Neutrophil (primary cell): ENCODE data around the gene CCT6A.
"Not testable (repeated sequence)": the region's sequence is repeated elsewhere in the genome, so short reads cannot be mapped to it uniquely, and the experiment has no call there.

ENCODE experiments used
- H3K27ac ChIP-seq: fragments of 200-600 bp; sonication (generic); 2 replicates; pipeline ENCODE4 v1.5.1; 2016; ENCODE audit warnings: mild to moderate bottlenecking, moderate library complexity
- H3K27me3 ChIP-seq: fragments of 200-600 bp; sonication (generic); 2 replicates; pipeline ENCODE4 v1.6.0; 2016; ENCODE audit warnings: mild to moderate bottlenecking
- H3K36me3 ChIP-seq: fragments of 200-600 bp; sonication (generic); 2 replicates; pipeline ENCODE4 v1.5.1; 2017
- H3K4me1 ChIP-seq, 2 experiments: fragments of 200-600 bp in 1 of 2; sonication (generic) in 1 of 2; 1 replicate in 1 of 2; 2 replicates in 1 of 2; pipeline versions ENCODE4 v1.5.1 to v1.6.1; 2013 to 2016; ENCODE audit warnings: low read depth in 1 of 2, low read length in 1 of 2, mild to moderate bottlenecking in 1 of 2, moderate library complexity in 1 of 2; ENCODE audit not compliant: control insufficient read depth in 1 of 2, insufficient read depth in 1 of 2
- H3K4me3 ChIP-seq, 2 experiments: fragments of 200-600 bp in 1 of 2; sonication (generic) in 1 of 2; 1 replicate in 1 of 2; 2 replicates in 1 of 2; pipeline ENCODE4 v1.5.1; 2013 to 2016; ENCODE audit warnings: low read depth in 1 of 2, low read length in 1 of 2, mild to moderate bottlenecking in 1 of 2, moderate library complexity in 1 of 2
- H3K9me3 ChIP-seq: fragments of 200-600 bp; sonication (generic); 2 replicates; pipeline ENCODE4 v1.5.1; 2016
- TF ChIP-seq, protein P1 (sequence below): fragments of 200-600 bp; sonication (generic); IDR thresholded peaks from 2 replicates; pipeline ENCODE4 v1.5.1; 2016; ENCODE audit warnings: antibody characterized with exemption

CCT6A gene

DNA sequence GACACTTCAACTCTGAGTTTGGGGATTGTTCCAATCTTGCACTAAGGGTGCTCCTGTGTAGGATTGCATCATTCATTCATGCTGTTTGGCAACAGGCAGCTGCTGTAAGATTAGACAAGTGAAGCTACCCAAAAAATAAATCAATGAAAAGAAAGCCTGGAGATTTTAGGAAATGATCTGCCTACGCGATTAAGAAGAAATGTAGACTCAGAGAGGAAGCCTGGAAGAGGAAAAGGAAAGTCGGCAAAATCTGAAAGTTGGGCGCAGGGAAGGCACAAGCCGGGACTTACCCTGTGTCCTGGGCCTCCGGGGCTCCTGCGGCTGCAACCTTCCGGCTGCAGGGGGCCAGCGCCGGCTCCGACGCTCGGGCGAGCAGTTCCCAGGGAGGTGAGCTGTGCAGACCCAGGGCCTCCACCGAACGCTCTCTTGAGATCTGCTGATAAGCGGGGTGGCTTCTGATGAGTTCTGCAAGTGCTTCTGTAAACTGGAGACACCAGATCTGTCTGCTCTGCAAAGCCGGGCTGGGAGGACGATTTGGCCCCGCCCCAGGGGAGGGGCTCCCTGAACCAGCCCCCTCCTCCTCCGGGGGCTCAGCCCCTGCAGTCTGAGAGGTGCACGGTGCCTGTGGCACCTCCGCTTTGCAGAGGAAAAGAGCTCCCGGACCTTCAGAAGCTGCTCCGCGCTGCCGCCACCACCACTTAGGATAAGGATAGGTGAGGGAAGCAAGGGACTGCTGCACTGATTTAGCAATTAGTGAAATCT is 17.7 kb upstream of the CCT6A start:
- Histone ChIP-seq H3K27ac (peak overlapping the region; percentile 61), H3K27me3 (no peaks in the 10 kb centered on the region), H3K9me3 (no peaks in the 10 kb centered on the region), H3K4me1 (peaks cover 11 to 15% of the 10 kb centered on the region in 2 experiments), H3K4me3 (peak overlapping the region; percentile 86 to 96), H3K36me3 (no peaks in the 10 kb centered on the region)
- TF ChIP-seq, protein P1, sequence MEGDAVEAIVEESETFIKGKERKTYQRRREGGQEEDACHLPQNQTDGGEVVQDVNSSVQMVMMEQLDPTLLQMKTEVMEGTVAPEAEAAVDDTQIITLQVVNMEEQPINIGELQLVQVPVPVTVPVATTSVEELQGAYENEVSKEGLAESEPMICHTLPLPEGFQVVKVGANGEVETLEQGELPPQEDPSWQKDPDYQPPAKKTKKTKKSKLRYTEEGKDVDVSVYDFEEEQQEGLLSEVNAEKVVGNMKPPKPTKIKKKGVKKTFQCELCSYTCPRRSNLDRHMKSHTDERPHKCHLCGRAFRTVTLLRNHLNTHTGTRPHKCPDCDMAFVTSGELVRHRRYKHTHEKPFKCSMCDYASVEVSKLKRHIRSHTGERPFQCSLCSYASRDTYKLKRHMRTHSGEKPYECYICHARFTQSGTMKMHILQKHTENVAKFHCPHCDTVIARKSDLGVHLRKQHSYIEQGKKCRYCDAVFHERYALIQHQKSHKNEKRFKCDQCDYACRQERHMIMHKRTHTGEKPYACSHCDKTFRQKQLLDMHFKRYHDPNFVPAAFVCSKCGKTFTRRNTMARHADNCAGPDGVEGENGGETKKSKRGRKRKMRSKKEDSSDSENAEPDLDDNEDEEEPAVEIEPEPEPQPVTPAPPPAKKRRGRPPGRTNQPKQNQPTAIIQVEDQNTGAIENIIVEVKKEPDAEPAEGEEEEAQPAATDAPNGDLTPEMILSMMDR, result no peak

DNA sequence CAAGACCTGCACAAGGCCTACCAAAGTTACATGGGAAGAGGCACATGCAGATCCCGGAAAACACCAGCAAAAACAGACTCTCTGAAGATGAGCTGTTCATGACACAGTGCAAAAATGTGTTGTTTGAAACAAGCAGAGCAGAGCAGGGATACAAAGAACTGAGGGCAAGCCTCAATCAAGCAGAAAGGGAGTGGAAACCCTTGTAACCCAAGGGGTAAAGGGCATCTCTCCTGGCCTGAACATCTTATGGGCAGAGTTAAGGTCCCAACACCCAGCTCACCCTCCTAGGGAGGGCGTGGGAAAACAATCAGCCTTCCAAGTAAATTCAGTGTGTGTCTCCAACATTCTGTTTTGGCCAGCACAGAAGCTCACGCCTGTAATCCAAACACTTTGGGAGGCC is 10.8 kb upstream of the CCT6A start:
- no peak overlapping the region for H3K27ac ChIP-seq
- no peak overlapping the region for H3K4me3 ChIP-seq
- H3K4me1 ChIP-seq, result peaks cover 3 to 4% of the 10 kb centered on the region in 2 experiments
- TF ChIP-seq, protein P1, result no peak
- no peaks in the 10 kb centered on the region for H3K9me3 ChIP-seq
- H3K27me3 ChIP-seq, result no peaks in the 10 kb centered on the region
- no peaks in the 10 kb centered on the region for H3K36me3 ChIP-seq

DNA sequence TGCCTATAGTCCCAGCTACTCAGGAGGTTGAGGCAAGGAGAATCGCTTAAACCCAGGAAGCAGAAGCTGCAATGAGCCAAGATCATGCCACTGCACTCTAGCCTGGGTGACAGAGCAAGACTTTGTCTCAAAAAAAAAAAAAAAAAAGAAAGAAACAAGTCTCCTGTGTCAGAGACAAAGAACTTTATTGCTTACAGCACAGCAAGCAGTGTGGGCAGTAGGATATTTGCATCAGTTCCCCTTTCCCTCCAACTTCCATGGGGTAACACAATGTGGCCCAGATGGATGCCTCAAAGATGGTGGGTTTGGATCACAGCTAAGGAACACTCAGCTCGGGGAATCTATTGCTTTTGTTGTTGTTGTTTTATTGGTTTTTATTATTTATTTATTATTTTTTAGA is 5.8 kb upstream of the CCT6A start:
- not testable (repeated sequence) for H3K27ac ChIP-seq, H3K36me3 ChIP-seq, H3K4me3 ChIP-seq, H3K9me3 ChIP-seq, H3K4me1 ChIP-seq, H3K27me3 ChIP-seq

DNA sequence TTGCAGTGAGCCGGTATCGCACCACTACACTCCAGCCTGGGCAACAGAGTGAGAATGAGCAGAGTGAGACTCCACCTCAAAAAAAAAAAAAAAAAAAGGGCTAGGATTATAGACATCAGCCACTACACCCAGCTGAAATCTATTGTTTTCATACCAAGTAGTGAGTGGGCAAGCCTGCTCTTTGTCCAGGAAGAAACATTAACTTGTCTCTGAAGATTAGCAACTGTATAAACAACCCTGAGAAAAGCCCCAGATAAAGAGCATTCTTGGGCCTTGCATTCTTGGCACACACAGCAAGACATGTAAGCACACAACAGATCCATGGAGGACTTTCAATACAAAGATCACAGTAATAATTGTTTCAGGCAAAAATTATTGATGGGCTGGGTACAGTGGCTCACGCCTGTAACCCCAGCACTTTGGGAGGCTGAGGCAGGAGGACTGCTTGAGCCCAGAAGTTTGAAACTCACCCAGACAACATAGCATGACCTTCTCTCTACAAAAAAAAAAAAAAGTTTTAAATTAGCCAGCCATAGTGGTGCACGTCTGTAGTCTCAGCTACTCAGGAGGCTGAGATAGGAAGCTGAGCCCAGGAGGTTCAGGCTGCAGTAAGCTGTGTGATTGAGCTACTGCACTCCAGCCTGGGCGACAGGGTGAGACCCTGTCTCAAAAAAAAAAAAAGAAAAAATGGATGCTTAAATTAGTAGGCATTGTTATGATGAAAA is 4.7 kb upstream of the CCT6A start:
- H3K36me3 ChIP-seq, result no peaks in the 10 kb centered on the region
- H3K9me3 ChIP-seq, result no peaks in the 10 kb centered on the region
- TF ChIP-seq, protein P1, result no peak
- peaks cover 9 to 10% of the 10 kb centered on the region in 2 experiments for H3K4me1 ChIP-seq
- H3K27ac ChIP-seq, result no peak overlapping the region
- no peak overlapping the region for H3K4me3 ChIP-seq
- no peaks in the 10 kb centered on the region for H3K27me3 ChIP-seq

DNA sequence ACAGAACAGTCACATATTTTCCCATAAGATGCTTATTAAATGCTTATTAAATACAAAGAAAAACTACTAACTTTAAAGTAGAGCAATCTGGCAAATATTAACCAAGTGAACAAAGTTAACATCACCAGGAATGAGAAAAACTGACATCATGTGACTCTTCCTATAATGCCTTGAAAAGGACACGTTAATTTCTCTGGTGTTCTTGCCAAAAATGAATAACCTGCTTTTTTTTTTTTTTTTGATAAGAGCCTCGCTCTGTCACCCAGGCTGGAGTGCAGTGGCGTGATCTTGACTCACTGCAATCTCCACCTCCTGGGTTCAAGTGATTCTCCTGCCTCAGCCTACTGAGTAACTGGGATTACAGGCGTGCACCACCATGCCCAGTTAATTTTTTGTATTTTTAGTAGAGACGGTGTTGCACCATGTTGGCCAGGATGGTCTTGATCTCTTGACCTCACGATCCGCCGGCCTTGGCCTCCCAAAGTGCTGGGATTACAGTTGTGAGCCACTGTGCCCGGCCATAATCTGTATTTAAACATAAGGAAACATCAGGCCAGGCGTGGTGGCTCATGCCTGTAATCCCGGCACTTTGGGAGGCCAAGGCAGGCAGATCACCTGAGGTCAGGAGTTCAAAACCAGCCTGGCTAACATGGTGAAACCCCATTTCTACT is 4.0 kb upstream of the CCT6A start:
- not testable (repeated sequence) for H3K36me3 ChIP-seq, H3K9me3 ChIP-seq, H3K4me3 ChIP-seq, H3K27me3 ChIP-seq, H3K27ac ChIP-seq
- H3K4me1 ChIP-seq, result peaks cover 15 to 16% of the 10 kb centered on the region in 2 experiments

DNA sequence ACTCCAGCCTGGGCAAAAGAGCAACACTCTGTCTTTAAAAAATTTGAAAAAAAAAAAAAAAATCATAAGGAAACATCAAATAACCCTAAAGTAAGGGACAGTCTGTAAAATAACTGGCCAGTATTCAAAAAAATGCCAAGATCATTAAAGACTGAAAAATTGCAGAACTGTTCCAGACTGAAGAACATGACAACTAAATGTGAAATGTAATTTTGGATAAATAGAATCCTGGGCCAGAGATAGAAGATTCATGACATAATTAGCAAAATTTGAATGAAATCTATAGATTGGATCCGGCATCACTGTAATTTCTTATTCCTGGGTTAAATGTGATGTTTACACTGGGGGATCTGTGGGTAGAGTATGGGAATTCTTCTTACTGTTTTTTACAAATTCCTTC is 3.3 kb upstream of the CCT6A start:
- no peaks in the 10 kb centered on the region for H3K27me3 ChIP-seq
- peaks cover 15 to 17% of the 10 kb centered on the region in 2 experiments for H3K4me1 ChIP-seq
- H3K27ac ChIP-seq, result no peak overlapping the region
- no peak overlapping the region for H3K4me3 ChIP-seq
- no peaks in the 10 kb centered on the region for H3K36me3 ChIP-seq
- H3K9me3 ChIP-seq, result no peaks in the 10 kb centered on the region
- TF ChIP-seq, protein P1, result no peak

DNA sequence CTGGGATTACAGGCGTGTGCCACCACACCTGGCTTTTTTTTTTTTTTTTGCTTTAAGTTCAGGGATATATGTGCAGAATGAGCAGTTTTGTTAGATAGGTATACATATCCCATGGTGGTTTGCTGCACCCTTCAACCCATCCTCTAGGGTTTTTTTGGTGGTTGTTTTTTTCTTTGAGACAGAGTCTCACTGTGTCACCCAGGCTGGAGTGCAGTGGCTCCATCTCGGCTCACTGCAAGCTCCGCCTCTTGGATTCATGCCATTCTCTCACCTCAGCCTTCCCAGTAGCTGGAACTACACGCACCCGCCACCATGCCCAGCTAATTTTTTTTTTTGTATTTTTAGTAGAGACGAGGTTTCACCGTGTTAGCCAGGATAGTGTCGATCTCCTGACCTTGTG is 2.8 kb upstream of the CCT6A start:
- peaks cover 15 to 17% of the 10 kb centered on the region in 2 experiments for H3K4me1 ChIP-seq
- H3K27ac ChIP-seq, result not testable (repeated sequence)

More for the DNA sequence above, 2.8 kb upstream of the CCT6A start:
- not testable (repeated sequence) for H3K9me3 ChIP-seq, H3K4me3 ChIP-seq, H3K27me3 ChIP-seq, H3K36me3 ChIP-seq
